ENCODE measurements around the gene ECE2. TPM values are rescaled to one million over a fixed set of nuclear protein-coding genes. Genes with fewer than 3 reads are reported as not detected.

The ECE2 gene
- total RNA-seq (2014; rRNA removed; shearing (Covaris generic)) = not detected in 2 replicates
- polyA plus RNA-seq (2015; cell fraction: cytosol; rRNA removed) = not detected in 2 replicates
- not detected in 2 replicates for polyA plus RNA-seq (2015; cell fraction: nucleus; rRNA removed)

DNA sequence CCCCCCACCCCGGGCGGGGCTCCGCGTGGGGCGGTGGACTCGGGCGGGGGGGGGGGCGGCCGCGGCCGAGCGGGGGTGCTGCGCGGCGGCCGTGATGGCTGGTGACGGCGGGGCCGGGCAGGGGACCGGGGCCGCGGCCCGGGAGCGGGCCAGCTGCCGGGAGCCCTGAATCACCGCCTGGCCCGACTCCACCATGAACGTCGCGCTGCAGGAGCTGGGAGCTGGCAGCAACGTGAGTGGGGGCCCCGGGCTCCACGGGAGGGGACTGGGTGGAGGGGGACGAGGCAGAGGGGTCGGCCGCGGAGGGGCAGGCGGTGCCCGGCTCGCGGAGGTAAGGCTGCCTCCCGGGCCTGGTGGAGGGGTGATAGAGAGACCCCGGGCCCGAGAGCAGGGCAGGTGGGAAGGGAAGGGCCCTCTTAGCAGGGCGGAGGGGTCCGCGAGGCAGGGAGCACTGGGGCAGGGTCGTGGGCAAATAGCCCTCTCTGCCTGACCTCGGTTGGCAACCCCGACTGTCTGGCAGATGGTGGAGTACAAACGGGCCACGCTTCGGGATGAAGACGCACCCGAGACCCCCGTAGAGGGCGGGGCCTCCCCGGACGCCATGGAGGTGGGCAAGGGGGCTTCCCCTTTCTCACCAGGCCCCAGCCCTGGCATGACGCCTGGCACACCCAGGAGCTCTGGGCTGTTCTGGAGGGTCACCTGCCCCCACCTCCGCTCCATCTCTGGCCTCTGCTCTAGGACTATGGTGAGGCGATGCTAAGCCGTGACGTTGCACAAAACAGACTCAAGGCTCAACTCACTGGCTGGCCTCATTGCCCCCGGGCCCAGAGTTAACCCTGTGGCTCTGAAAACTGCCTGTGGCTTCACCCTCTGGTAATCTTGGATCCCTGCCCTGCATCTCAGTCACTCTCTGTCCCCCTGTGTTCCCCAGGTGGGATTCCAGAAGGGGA is at the start of gene ECE2:
Gene ECE2, plus strand, starts transcription at position 62 of the 950 bp plus-strand sequence. Its CDS starts 132 bp downstream, at position 194.
- DNase-seq (ENCODE audit: low read depth, low spot score) = no peak
- in situ Hi-C loops (cut with HindIII; ENCODE audit: low pct_unique_long_range_greater_than_20kb, low sequenced_read_pairs) = no loop called here

- in situ Hi-C loops (cut with HindIII; ENCODE audit: low pct_unique_long_range_greater_than_20kb, low sequenced_read_pairs) = no loop called here
- DNase-seq (ENCODE audit: low read depth, low spot score) = peak; percentile 74
Measured at GRCh38 chr3:184227481-184227935, 48.3 kb upstream of the ECE2 start.

DNA sequence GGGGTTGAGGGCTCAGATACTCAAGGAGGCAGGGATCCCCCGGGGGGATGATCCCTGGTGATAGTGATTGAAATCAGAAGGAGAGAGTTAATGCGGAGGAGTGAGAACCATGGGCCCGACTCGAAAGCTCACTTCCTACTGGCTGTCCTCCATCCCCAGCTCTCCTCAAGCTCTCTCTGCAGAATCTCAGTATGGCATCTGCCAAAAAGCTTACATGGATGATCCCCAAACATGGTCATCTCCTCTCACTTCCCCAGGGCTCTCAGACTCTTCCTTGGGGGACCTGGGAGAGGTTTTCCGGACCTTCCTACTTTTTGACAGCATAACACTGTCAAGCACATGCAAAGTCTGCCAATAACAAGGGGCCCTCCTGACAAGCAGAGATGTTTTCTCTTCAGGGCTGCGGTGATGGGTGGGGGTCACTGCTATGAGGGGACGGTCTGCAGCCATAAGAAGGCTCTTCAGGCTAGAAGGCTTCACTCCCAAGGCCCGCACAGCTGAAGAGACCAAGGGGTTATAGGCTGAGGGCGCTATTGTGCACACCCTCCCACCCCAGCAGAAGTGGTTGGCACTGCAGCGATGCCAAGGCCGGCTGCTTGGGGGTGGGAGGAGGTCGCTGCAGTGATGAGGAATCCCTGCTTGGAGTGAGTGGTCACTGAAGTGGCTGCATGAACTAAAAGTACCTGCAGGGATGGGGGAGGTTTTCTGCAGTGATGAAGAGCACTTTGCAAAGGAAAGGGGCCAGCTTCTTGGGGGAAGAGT is 47.3 kb upstream of the ECE2 start:
- in situ Hi-C loops (cut with HindIII; ENCODE audit: low pct_unique_long_range_greater_than_20kb, low sequenced_read_pairs) = no loop called here
- no peak for DNase-seq (ENCODE audit: low read depth, low spot score)

DNA sequence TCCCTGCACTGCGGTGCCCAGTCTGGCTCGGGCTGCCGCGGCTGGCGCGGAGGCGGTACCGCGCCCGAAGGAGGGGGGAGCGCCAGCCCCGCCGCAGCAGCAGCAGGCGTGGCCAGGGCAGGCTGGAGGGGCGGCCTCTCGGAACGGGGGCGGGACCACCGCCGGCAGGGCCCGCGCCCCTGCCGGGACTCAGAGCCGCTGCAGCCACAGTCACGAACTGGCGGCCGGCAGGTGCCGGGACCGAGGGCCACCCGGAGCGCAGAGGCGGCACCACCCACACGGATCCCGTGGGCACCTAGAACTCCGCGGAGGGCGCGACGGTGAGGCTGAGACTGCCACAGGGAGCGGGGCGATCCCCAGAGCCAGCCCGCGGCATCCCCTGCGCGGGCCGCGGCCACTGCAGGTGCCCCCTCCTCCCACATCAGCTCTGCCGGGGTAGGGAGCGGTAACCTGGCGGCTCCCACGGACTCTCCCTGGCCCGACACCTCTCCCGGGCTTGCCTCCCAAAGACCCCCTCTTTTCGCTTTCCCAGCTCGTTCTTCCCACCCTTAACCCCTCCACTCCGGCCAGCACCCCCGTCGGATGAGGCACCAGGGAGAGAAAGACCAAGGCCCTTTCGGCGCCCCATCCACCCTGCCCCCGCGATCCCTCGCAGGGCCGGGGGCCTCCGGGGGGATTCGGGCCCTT is 46.3 kb upstream of the ECE2 start, which contains the start of gene VWA5B2:
Gene VWA5B2, plus strand, starts transcription at position 192 of the 687 bp plus-strand sequence. CDS start 944 bp downstream, outside the sequence.
- in situ Hi-C loops (cut with HindIII; ENCODE audit: low pct_unique_long_range_greater_than_20kb, low sequenced_read_pairs) = no loop called here
- DNase-seq (ENCODE audit: low read depth, low spot score) = peak; percentile 64

- DNase-seq (ENCODE audit: low read depth, low spot score) = no peak
- in situ Hi-C loops (cut with HindIII; ENCODE audit: low pct_unique_long_range_greater_than_20kb, low sequenced_read_pairs) = no loop called here
Measured at GRCh38 chr3:184230081-184230602, 45.7 kb upstream of the ECE2 start.

DNA sequence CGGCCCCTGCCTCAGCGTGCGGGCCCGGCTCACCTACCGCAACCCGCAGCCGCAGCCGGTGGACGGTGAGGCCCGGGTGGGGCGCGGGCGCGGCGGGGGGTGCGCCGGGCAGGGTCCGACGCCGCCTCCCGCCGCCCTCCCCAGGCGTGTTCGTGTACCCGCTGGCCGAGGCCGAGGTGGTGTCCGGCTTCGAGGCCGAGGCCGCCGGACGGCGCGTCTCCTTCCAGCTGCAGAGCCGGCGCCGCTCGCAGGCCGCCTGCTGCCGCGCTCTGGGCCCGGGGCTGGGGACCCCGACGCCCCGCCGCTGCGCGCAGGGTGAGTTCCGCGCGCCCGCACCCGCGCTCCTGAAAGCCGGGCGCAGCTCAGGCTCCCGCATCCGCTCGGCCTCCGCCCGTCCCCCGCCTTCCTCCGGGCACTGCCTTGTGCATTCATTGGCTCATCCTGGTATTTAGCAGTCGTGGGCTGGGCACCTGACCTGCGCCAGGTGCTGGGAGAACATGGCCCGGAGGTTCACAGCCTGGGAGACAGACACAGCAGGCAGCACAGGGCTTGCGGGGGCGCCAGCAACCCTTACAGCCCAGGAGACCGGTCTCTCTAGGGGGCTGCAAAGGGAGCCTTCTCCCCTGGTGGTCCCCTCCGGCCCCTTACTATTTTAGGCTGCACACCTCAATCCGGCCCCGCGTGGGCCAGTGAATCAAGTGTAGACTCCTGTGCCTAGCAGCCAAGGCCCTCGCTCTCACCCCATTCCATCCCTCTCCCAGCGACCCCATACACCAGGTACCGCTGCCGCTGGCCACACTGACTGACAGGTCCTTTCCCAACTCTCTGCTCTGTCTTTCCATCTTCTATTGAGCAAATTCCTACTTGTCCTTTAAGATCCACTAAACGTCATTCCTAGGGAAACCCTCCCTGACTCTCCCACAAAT is 45.0 kb upstream of the ECE2 start:
- in situ Hi-C loops (cut with HindIII; ENCODE audit: low pct_unique_long_range_greater_than_20kb, low sequenced_read_pairs) = no loop called here
- DNase-seq (ENCODE audit: low read depth, low spot score) = no peak

DNA sequence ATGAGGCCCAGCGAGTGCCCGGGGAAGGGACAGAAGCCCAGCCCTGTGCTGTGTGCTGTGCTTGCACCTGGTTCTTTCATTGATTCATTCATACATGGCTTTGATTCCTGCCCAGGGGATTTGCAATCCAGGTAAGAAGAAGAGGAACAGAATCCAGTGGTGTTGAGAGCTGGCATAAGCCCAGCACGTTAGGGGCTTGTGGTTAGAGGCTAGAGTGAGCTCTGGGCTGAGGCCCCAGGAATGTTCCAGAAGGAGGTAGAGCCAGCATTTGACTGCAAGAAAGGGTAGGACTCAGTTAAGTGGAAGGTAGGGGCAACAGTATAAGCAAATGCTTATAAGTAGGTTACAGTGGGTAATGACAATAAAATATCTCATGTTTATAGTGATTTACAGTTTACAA is 44.2 kb upstream of the ECE2 start:
- in situ Hi-C loops (cut with HindIII; ENCODE audit: low pct_unique_long_range_greater_than_20kb, low sequenced_read_pairs) = no loop called here
- no peak for DNase-seq (ENCODE audit: low read depth, low spot score)

GRCh38 chr3:184233127-184233843 is 42.5 kb upstream of the ECE2 start:
- no peak for DNase-seq (ENCODE audit: low read depth, low spot score)
- in situ Hi-C loops (cut with HindIII; ENCODE audit: low pct_unique_long_range_greater_than_20kb, low sequenced_read_pairs) = no loop called here

DNA sequence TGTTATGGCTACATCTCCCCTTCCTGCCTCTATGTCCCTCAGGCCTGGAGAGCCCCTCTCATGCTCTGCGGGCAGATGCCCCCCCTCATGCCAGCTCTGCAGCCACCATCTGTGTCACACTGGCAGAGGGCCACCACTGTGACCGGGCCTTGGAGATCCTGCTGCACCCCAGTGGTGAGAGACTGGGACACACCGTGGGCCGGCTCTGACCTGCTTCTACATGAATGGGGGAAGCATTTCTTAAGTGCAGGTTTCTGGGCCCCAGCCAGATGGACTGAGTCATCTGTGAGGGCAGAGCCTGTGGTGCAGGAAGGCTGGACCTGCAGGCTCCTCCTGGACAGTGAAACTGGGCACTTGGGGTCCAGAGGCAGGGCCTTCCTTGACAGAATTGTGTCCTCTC is 41.6 kb upstream of the ECE2 start:
- DNase-seq (ENCODE audit: low read depth, low spot score) = no peak
- in situ Hi-C loops (cut with HindIII; ENCODE audit: low pct_unique_long_range_greater_than_20kb, low sequenced_read_pairs) = no loop called here

DNA sequence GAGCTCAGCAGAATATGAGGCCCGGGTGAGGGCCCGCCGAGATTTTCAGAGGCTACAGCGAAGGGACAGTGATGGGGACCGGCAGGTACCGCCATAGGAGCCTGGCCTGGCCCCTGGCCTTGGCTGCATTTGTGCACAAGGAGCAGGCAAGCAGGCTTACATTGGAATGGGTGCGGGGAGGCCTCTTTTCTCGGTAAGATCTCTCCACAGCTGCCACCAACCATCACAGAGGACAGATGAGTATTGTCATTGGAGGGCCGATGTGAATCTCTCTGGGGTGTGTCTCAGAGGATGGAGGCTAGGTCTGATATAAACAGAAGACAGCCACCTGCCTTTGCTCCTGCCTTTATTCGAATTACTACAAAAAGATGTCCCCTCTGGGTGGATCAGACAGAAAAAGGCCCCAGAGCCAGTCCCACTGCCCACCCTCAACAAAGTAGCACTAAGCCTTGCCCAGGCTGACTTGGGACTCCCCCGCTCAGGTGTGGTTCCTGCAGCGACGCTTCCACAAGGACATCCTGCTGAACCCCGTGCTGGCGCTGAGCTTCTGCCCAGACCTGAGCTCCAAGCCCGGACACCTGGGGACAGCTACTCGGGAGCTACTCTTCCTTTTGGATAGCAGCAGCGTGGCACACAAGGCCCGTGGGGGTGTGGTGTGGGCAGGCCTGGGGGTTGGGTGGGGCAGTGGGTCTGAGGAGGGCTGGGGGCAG is 41.0 kb upstream of the ECE2 start:
- DNase-seq (ENCODE audit: low read depth, low spot score) = no peak
- in situ Hi-C loops (cut with HindIII; ENCODE audit: low pct_unique_long_range_greater_than_20kb, low sequenced_read_pairs) = no loop called here

- in situ Hi-C loops (cut with HindIII; ENCODE audit: low pct_unique_long_range_greater_than_20kb, low sequenced_read_pairs) = no loop called here
- no peak for DNase-seq (ENCODE audit: low read depth, low spot score)
Measured at GRCh38 chr3:184235381-184236032, 40.3 kb upstream of the ECE2 start.

GRCh38 chr3:184236033-184236410 is 39.8 kb upstream of the ECE2 start:
- DNase-seq (ENCODE audit: low read depth, low spot score) = no peak
- in situ Hi-C loops (cut with HindIII; ENCODE audit: low pct_unique_long_range_greater_than_20kb, low sequenced_read_pairs) = no loop called here

DNA sequence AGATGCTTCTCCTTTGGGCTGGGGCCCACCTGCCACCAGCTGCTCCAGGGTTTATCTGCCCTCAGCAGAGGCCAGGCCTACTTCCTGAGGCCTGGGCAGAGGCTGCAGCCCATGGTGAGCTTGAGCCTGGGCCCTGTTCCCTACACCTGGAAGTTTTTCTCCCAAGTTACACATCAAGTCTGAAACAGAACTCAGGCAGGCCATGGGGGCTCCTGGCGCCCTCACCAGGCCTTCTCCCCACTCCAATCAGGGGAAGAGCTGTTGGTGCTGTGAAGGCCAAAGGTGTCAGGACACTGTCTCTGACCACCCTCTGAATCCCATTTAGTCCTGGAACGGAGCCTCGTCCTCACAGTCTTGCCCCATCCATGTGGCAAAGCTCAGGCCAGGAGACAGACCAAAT is 39.2 kb upstream of the ECE2 start:
- in situ Hi-C loops (cut with HindIII; ENCODE audit: low pct_unique_long_range_greater_than_20kb, low sequenced_read_pairs) = no loop called here
- DNase-seq (ENCODE audit: low read depth, low spot score) = no peak

GRCh38 chr3:184237211-184237610 is 38.6 kb upstream of the ECE2 start:
- in situ Hi-C loops (cut with HindIII; ENCODE audit: low pct_unique_long_range_greater_than_20kb, low sequenced_read_pairs) = no loop called here

DNA sequence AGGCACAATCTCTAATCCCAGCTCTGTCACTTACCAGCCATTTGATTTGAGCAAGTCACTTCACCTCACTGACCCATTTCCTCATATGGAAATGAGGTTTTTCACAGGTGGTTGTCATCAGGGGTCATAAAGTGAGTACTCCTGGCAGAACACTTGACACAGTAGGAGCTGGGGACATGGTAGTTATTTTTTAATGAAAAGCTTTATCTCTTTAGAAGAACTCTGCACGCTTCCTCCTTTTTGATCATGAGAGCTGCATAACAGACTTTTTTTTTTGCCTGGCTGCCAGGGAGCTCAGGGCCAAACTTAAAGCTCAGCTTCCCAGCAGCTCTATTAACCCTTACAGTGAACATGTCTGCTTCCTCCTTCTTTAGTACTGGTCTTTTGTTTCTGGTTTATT is 38.0 kb upstream of the ECE2 start:
- in situ Hi-C loops (cut with HindIII; ENCODE audit: low pct_unique_long_range_greater_than_20kb, low sequenced_read_pairs) = no loop called here
- DNase-seq (ENCODE audit: low read depth, low spot score) = no peak

More at GRCh38 chr3:184237211-184237610, 38.6 kb upstream of the ECE2 start:
- DNase-seq (ENCODE audit: low read depth, low spot score) = no peak
